Measurements from ENCODE around the gene HMOX1. TPM values are rescaled to one million over a fixed set of nuclear protein-coding genes. Genes with fewer than 3 reads are reported as not detected.

HMOX1 gene
- total and polyA plus RNA-seq, 2 donors (not counting 3 experiments of a cell fraction or from before 2014, with no cell fraction given), result 41.1 to 69.1 TPM

DNA sequence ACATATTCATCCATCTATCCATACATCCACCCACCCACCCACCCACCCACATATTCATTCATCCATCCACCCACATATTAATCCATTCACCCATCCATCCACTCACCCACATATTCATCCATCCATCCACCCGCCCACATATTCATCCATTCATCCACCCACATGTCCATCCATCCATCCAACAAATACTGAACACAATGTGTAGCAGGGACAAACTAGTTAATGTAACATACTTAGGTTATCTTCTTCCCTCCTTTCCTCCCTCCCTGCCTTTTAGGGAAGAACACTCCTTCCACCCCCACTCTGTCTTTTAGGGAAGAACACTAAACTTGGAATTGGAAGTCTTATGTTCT is 58.4 kb downstream of the HMOX1 start:
- BruUV-seq (replicated peaks), result no TSS peak

More for the DNA sequence above, 58.4 kb downstream of the HMOX1 start:
- no peak overlapping the region for H3K4me3 ChIP-seq (replicated peaks in 1 of 3; ENCODE audit: insufficient read depth in 1 of 3, low read depth in 1 of 3, low read length in 3 of 3)
- no peaks in the 10 kb centered on the region for H3K4me1 ChIP-seq (ENCODE audit: control insufficient read depth, extremely low read depth, insufficient read depth, low read length)
- H4K20me1 ChIP-seq (replicated peaks; ENCODE audit: control insufficient read depth, extremely low read depth, insufficient read depth, low read length), result no peaks in the 10 kb centered on the region
- no peaks in the 10 kb centered on the region for H3K79me2 ChIP-seq (ENCODE audit: control insufficient read depth, insufficient read depth, low read length)
- no peaks in the 10 kb centered on the region for H3K36me3 ChIP-seq (ENCODE audit: control insufficient read depth in 2 of 2, extremely low read depth in 1 of 2, insufficient read depth in 2 of 2, low read length in 2 of 2)
- dilution Hi-C loops (cut with MboI; ENCODE audit: extremely low pct_ligation_motif_present, low sequenced_read_pairs), result no loop called here
- no peak overlapping the region for H3K4me2 ChIP-seq (ENCODE audit: insufficient read depth, low read length)
- H3K9ac ChIP-seq (replicated peaks; ENCODE audit: extremely low read depth, insufficient read depth, low read length), result no peak overlapping the region
- no peak overlapping the region for H3K27ac ChIP-seq (ENCODE audit: insufficient read depth, low read depth, low read length)
- POLR2A ChIA-PET, result no interaction called here
- H3K9me3 ChIP-seq (replicated peaks; ENCODE audit: control insufficient read depth, insufficient read depth, low read length), result no peaks in the 10 kb centered on the region
- no peaks in the 10 kb centered on the region for H3K27me3 ChIP-seq (ENCODE audit: control insufficient read depth in 2 of 2, insufficient read depth in 2 of 2, low read length in 2 of 2)
- H2AFZ ChIP-seq (ENCODE audit: low read depth, low read length), result no peak overlapping the region
- DNase-seq (ENCODE audit: low read depth, low spot score) (no peak), FAIRE-seq (no peak)
- TF ChIP-seq GATA2 (IDR thresholded peaks at IDR 0.05; ENCODE audit: insufficient read depth, insufficient read length, low read depth, low read length), result no peak
- TF ChIP-seq POLR2A (IDR thresholded peaks at IDR 0.05; ENCODE audit: low read depth, low read length), result no peak
- no peak for TF ChIP-seq POLR2AphosphoS5 (IDR thresholded peaks at IDR 0.05; ENCODE audit: insufficient read depth, low read depth, low read length)
- TF ChIP-seq JUN (IDR thresholded peaks at IDR 0.05; ENCODE audit: borderline replicate concordance, insufficient read depth, insufficient read length, low read depth), result no peak
- TF ChIP-seq, protein P1, sequence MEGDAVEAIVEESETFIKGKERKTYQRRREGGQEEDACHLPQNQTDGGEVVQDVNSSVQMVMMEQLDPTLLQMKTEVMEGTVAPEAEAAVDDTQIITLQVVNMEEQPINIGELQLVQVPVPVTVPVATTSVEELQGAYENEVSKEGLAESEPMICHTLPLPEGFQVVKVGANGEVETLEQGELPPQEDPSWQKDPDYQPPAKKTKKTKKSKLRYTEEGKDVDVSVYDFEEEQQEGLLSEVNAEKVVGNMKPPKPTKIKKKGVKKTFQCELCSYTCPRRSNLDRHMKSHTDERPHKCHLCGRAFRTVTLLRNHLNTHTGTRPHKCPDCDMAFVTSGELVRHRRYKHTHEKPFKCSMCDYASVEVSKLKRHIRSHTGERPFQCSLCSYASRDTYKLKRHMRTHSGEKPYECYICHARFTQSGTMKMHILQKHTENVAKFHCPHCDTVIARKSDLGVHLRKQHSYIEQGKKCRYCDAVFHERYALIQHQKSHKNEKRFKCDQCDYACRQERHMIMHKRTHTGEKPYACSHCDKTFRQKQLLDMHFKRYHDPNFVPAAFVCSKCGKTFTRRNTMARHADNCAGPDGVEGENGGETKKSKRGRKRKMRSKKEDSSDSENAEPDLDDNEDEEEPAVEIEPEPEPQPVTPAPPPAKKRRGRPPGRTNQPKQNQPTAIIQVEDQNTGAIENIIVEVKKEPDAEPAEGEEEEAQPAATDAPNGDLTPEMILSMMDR (IDR thresholded peaks at IDR 0.05; ENCODE audit: extremely low read depth in 1 of 2, insufficient read depth in 1 of 2, low read depth in 1 of 2, low read length in 2 of 2), result no peak
- TF ChIP-seq MYC (IDR thresholded peaks at IDR 0.05; ENCODE audit: low read depth, low read length), result no peak
- TF ChIP-seq FOS (IDR thresholded peaks at IDR 0.05; ENCODE audit: borderline replicate concordance, insufficient read depth, low read length), result no peak
- TF ChIP-seq EZH2 (IDR thresholded peaks at IDR 0.05; ENCODE audit: borderline replicate concordance, low read depth, low read length, severe bottlenecking), result no peak
- TF ChIP-seq, protein P2, sequence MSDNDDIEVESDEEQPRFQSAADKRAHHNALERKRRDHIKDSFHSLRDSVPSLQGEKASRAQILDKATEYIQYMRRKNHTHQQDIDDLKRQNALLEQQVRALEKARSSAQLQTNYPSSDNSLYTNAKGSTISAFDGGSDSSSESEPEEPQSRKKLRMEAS (IDR thresholded peaks at IDR 0.05; ENCODE audit: insufficient read depth, insufficient read length), result no peak
- intact Hi-C loops (cut with micrococcal nuclease), result no loop called here
- CTCF ChIA-PET, result no interaction called here
- H3K9me1 ChIP-seq (replicated peaks; ENCODE audit: control insufficient read depth, extremely low read depth, insufficient read depth, low read length), result no peaks in the 10 kb centered on the region

Data from endothelial cell of umbilical vein (primary cell).